IPS-NIHi7 (cell line): ENCODE results near the gene SLC17A8.
"Not testable (repeated sequence)": the region's sequence is repeated elsewhere in the genome, so short reads cannot be mapped to it uniquely, and the experiment has no call there.

Experiments used
- DNase-seq: peaks from one replicate; pipeline ENCODE4 v3.0.0; 2012; ENCODE audit warnings: mixed read lengths; ENCODE audit errors: extremely low spot score

Gene SLC17A8

DNA sequence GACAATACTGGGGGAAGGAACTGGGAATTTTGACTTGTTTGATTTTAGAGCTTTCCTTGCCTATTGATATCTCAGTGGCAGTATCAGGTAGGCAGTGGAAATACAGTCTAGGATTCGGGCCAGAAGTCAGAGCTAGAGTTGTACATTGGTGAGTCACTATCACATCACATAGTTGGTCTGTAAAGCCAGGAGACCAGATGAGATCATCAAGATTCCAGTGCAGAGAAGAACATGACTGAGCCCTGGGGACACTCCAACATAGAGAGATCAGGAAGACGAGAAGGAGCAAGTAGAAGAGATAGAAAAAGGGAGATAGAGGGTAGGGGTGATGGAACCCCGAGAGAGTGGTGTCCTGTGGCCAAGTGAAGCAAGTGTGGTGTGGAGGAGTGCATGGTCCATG, 70.2 kb downstream of the SLC17A8 start:
- DNase-seq = no peak

DNA sequence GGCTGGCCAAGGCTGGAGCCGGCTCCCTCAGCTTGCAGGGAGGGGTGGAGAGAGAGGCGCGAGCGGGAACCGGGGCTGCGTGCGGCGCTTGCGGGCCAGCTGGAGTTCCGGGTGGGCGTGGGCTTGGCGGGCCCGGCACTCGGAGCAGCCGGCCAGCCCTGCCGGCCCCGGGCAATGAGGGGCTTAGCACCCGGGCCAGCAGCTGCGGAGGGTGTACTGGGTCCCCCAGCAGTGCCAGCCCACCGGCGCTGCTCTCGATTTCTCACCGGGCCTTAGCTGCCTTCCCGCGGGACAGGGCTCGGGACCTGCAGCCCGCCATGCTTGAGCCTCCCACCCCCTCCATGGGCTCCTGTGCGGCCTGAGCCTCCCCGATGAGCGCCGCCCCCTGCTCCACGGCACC, 73.4 kb downstream of the SLC17A8 start:
- DNase-seq = not testable (repeated sequence)

DNA sequence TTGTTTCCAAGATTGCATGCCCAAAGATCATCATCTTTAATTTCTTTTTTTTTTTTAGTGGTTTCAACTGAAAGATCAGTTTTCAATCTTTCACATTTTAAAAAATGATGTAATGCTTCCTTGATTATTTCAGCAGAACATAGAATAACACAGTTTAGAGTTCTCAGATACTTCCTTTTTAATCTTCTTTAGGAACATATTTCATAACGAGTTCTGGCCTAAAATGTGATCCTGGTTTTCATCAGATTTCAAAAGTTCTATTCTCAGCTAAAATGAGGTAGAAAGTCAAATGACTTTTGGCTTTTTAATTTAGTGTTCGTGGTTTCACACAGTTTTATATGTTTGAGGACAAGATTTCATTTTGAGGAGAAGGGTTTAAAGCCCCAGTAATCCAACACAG, 76.8 kb downstream of the SLC17A8 start:
- no peak for DNase-seq

DNA sequence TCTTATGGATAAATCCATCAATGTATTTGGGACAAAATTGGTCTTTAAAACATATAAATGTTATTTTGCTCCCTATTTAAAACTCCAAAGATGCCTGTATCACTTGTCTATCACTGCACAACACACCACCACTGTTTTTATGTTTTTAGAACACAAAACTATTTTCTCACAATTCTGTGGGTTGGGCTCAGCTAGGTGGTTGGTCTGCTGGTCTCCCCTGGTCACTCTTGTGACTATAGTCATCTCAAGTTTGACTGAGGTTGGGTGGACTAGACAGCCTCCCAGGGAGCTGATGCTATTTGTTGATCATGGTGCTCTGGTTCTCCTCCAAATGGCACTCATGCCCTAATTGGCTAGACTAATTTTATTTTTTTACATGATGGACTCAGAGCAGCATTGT, 77.3 kb downstream of the SLC17A8 start:
- no peak for DNase-seq

DNA sequence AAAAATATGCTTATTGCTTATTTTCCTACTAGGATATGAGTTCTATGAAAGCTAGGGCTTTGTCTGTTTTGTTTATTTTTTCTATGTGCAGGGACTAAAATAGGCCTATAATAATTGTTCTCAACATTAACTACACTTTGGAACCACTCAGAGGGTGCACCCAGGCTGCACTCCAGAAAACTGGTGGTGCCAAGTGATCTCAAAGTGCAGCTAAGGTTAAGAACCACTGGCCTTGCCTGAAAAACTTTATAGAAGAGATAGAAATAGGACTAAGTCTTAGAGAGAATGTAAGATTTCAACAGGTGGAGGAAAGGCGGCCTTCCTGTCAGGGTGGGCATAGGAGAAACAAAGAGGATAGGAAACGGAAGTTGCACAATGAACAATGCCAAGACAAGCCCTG, 79.1 kb downstream of the SLC17A8 start:
- DNase-seq = no peak

DNA sequence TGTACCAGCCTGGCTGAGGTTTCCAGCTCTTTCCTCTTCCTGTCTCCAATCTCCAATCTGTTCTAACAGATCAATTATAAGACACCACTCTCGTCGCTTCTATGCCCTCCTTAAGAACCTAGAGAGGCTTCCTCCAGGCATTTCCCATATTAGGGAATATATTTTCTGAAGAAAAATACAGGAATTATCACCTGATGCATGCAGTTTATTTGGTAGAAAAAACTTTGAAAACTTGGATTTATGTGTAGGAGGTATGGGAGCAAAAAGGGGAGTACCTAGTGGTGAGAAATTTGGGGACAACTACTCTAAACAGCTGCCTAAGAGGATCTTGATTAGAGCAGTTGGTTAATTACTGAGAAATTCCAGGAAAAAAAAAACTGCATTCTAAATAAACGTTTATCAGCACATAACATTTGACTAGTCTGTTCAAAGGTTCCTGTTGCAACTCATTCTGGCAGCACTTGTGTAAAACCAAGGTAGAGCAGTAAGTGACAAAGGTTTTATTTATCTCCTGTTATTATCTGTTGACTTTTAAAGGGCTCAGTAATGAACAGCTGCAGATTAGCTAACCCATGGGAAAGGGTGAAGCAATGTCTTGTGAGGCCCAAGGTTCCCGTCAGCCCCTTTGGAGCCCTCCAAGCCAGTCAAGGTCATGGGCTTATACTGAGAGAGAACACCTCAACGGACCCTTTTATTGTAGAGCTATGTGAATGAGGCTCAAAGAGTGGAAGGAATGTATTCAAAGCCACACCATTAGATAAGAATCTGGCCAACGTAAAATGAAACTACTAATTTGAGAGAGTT, 80.4 kb downstream of the SLC17A8 start:
- DNase-seq = no peak

DNA sequence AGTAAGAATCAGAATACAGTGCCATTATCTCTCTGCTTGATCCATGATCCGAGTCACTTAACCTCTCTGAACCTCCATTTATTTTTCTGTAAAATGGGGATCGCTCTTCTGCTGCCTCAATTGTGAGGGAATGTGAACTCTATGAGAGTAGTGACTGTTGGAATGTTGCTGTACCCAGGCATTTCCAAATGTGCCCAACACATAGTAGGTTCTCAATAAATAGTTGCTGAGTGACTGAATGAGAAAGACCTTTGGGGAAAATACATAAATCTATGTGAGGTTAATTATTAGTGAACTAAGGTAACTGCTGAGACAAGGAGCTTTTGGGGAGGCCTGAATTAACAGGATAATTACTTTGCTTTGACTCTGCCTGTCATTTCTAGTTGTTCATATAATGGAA, 82.9 kb downstream of the SLC17A8 start:
- DNase-seq = no peak

DNA sequence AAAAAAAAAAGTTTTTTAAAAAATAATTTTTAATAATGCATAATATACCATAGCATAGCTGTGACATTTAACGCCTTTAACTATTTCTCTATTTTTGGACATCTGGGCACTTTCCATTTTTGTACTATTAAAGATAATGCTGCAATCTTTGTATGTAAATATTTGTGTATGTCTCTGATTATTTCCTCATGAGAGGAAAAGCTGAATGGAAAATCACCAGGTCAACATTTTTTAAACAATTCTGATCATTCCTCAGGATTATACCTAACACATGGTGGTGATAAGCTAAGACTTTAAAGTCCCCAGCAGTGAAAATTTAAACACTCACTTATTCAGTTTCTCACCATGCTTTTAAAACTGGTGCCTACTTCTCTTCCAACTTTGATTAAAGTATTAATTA, 85.5 kb downstream of the SLC17A8 start:
- no peak for DNase-seq

DNA sequence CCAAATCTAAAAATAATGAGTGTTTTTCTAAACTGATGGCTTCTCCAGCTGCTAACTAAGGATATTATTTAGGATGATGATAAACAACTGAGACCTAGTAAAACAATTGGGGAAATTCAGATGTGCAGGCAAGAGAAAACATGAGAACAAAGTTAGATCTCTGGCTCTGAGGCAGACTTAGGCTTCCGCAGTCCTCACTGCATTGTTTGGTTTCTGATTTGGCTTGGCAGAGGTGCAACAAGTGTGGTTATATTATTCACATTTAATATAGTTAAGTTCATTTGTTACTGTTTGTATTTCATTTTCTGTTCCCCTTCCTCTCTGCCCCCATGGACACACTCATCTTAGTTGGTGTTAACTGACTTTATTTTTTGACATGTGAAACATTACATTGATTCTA, 86.6 kb downstream of the SLC17A8 start:
- no peak for DNase-seq

DNA sequence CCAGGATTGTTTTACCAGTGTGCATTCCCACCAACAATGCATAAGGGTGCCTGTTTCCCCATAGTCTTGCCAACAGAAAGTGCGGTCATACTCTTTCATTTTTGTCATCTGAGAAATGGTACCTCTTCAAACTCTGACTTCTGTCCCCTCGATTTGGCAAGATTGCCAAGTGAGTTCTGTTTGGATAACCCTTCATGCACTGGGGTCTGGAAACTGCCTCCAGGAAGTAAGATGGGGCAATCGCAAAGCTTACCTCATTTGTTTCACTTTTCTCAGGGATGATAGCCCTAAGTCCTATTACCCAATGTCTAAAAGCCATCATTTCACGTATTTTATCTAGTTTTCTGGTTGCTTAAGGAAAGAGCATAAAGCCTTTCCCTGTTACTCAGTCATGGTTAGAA, 88.2 kb downstream of the SLC17A8 start:
- no peak for DNase-seq

DNA sequence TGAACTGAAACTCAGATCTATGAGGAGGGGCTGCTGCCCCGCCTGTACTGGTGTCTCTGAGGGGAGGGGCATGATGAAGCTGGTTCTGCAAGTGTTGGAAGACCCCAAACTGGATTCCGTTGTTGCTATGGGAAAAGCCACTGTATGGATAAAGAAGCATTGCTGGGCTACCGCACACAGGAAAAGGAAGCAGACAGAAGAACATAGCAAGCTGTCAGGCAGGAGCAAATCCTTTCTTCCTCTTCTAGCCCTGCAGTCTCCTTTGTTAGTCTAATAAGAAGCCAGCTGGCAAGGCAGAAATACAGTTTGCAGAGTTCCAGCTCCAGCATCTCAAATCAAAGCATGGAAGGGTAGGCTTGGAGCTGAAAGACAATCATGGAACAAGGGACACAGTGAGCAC, 90.5 kb downstream of the SLC17A8 start:
- DNase-seq = no peak

DNA sequence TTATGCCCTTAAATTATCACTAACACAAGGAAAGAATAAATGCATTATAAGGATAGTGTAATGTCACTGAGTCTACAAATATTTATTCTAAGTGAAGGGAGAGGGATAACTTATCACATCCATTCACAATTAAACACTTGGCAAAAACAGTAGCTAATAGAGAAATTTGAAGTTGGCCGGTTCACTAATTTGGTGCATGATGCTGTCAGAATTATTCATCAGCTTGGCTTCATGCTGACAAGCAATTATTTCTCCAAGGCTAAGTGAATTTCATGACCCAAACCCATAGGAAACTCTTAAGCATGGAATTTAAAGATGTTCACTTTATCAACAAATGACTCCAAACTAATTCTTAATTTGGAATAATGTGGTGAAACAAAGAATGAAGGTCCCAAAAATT, 91.8 kb downstream of the SLC17A8 start:
- no peak for DNase-seq

DNA sequence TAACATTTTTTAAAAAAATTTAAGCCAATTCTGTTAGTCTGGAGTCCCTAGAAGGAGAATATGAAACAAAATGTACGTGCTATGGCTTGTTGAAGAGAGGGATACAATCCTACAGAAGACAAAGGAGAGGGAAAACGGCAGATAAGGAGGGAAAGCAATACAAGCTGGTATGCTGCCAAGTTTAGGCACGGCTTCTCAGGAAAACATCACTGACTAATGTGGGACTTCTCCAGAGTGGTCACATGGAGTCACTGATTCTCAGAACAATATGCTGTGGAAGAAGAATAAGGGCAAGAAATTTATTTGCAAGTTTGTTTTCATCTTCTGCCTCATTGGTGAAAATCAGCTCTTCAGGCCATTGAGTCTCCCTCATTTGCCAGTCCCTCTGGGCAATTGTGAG, 93.9 kb downstream of the SLC17A8 start:
- DNase-seq = no peak

DNA sequence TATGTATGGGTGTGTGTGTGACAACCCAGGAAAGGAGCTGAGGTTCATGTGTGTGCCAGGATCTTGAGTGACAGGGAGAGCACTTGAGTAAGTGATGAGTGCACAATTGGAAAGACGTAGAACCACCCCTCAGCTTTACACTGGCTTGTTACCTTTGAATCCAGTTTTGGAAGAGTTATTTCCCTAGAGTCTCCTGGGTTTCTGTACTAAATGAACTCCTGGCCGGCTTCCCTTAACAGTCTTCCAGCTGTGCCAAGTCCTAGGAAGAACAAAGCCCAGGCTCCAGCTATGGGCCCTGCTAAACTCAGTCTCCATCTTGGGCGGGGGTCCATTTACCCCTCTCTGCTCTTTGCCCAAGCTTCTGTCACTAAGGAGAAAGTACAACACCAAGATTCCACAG, 97.1 kb downstream of the SLC17A8 start:
- DNase-seq = no peak

DNA sequence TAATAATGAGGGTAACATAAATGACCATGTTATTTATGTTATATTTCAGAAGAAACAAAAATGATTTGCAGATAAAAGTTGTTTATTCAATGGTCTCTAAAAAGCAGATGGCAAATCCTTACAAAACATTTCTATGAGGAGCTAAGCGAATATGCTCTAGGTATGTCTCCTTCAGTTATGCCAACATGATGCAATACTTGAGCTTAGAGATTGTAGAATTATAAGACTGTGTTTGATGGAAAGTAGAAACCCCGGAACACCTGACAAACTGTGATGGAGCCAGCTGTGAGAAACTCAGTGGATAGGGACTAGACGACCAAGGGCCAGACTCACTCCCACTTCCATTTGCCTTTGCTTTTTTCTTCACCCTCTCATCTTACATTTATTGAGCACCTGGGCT, 99.0 kb downstream of the SLC17A8 start:
- no peak for DNase-seq

DNA sequence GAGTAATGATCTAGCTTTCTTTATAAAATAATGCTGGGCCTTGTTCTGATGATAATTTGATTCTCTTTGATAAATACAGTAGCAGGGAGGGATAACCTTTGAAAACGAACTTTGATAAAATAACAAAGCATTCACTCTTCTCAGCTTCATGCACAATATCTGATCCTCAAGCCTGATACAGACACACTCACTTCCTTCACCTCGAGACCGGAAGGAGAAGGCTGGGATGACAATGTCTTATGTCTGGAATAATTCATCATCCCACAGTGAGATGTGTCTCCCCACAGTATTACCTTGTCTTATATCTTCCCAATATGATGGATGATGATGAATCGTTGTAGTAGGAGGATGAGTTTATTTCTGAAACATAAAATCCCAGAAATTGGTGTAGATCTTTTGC, 101.3 kb downstream of the SLC17A8 start:
- no peak for DNase-seq

DNA sequence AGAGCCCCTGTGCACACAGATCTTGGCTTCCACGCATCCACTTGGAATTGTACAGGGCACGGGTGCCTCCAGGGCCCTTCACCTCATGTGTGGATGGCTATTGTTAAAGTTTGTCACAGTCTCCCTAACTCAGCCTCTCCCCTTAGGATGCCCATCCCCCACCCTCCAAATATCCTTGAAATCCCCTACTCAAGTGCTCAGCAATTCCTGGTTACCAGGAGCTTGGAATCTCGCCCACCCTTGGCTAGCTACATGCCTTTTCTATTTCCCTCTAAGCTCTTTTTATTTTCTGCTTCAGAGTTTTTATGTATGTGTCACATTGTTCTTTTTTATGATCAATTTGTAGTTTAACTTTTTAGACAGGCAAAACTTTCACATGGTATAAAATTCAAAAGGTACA, 103.8 kb downstream of the SLC17A8 start:
- DNase-seq = no peak

DNA sequence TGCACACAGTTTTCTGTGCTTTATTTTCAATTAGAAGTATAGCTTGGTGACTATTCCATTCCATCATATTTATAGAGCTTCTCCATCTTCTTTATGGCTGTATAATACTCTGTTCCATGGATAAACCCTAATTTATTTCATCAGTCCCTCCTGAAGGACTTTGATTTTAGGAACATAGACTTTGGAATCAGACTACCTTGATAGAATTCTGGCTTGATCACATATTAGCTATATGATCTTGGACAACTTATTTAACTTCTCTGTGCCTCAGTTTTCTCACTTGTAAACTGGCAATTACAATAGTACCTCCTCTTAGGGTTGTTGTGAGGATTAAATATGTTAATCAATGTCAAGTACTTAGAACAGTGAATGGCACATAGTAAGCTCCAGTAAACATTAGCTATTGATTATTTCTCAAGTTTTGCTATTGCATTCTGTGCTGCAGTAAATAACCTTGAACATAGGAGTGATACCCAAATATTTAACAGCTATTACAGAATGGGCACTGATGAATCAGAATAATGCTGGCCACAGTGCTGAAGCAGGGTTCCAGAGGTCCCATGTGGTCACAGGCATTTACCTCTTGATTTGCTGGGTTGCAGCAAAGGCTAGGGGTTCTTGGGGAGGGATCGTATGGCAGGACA, 104.6 kb downstream of the SLC17A8 start:
- no peak for DNase-seq

DNA sequence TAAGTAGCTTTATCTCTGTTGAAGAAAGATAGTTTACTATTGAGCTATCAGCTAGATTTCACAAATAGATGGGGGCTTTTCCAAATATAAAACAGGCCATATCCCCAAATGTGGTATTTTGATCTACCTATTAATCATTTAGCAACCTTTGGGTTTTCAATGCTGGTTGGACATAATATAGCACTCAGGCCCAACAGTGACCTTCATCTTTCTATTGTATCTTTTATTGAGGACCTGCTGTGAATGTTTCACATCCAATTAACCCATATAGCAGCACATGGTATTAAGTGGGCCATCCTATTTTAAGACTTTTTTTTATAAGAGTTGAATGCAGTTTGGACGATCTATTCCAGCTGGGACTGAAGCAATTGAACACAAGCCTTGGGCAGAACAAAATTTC, 106.8 kb downstream of the SLC17A8 start:
- DNase-seq = no peak

DNA sequence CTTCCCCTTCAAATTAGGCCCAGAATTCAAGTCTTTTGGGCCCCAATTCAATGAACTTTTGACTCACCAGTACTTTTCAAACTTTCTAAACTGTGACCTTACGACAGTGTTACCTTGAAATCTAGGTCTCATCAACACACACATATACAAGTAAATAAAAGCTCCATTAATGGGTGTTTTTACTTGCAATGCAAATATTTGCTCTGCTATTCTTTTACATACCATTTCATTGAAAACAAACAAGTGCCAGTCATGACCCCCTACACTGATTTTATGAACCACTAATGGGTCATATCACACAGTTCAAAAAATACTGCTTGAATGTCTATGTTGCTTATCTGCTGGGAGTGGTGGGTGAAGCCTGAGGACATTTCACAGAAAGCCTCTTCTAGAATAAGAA, 107.7 kb downstream of the SLC17A8 start:
- no peak for DNase-seq

DNA sequence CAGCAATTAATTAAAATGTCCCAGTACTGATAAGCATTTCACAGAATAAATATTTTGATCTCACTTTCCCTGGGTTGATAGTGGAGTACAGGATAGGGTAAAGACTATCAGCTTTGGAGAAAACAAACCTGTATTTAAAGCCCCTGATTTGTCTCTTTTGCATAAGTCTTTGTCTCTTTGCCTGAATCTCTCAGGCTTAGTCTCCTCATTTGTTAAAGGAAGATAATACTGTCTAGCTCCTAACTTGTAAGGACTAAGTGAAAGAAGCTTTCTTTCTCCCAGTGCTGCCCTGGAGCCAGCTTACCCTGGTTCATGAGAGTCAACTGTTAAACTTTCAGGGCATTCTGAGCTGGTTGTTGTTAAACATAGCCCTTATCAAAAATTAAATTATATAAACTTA, 111.3 kb downstream of the SLC17A8 start:
- no peak for DNase-seq
